GM18951 (cell line): ENCODE data around the gene SLAMF8.

Experiments
- POLR2A ChIP-seq: IDR thresholded peaks from 4 replicates; pipeline ENCODE4 v1.6.1; 2011; ENCODE audit warnings: mild to moderate bottlenecking; ENCODE audit not compliant: insufficient read length, insufficient read depth; ENCODE audit errors: extremely low read depth
- in situ Hi-C: fragments of 300-500 bp; cut with MboI; formaldehyde crosslinking; loops from one replicate; pipeline ENCODE4 v1.12.0; 2022; ENCODE audit warnings: low sequenced_read_pairs, mixed read lengths, inconsistent platforms; ENCODE audit not compliant: unreplicated experiment

SLAMF8 gene

DNA sequence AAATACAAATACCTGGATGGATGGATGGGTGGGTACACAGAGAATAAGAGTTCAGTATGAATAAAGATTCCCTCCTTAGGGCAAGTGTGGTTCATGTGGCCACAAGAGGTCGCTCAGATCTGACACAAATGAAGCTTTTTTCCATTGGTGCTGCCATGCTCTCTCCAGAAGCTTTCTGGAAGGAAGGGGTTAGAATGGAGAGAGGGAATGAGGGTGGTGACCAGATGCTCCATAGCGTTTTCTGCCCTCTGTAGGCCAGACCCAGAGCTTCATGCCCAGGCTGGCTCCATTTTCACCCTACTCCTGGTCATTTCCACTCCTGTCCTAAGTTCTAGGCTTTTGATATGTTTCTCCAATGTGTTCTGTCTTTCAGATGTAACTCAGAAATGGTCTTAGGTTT, 27.8 kb upstream of the SLAMF8 start:
- in situ Hi-C loops: loop anchor here (5.0 kb wide), 1 partner anchor 93 kb away; no protein-coding TSS in a partner anchor
- no peak for TF ChIP-seq POLR2A

- in situ Hi-C loops: loop anchor here (5.0 kb wide), 1 partner anchor 93 kb away; no protein-coding TSS in a partner anchor
These were observed 27.2 kb upstream of the SLAMF8 start for GRCh38 chr1:159799446-159799985.

GRCh38 chr1:159800177-159800930, 26.3 kb upstream of the SLAMF8 start:
- no peak for TF ChIP-seq POLR2A
- in situ Hi-C loops: no loop called here

More at GRCh38 chr1:159799446-159799985, 27.2 kb upstream of the SLAMF8 start:
- TF ChIP-seq POLR2A: no peak

DNA sequence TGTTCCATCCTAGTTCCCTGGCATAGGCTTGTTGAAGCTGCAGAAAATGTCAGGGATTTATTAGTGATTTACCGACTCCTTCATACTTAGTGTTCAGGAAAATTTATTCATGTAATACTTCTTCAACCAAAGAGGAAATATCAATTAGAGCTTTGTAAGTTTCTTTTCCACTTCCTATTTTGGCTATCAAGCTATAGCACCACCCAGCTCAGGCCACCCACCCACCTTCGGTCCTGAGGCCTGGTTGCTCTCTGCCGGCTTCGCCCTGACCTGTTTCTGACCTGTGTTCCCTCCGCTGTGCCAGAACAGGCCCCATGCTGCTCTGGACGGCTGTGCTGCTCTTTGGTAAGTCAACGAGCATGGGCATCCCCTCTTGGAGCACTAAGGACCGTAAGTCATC, 24.6 kb upstream of the SLAMF8 start, which contains the start of gene FCRL6:
FCRL6 (plus strand) TSS at position 250 of the 400 bp plus-strand sequence; CDS start at position 315, 65 bp downstream.
- no peak for TF ChIP-seq POLR2A
- in situ Hi-C loops: no loop called here

DNA sequence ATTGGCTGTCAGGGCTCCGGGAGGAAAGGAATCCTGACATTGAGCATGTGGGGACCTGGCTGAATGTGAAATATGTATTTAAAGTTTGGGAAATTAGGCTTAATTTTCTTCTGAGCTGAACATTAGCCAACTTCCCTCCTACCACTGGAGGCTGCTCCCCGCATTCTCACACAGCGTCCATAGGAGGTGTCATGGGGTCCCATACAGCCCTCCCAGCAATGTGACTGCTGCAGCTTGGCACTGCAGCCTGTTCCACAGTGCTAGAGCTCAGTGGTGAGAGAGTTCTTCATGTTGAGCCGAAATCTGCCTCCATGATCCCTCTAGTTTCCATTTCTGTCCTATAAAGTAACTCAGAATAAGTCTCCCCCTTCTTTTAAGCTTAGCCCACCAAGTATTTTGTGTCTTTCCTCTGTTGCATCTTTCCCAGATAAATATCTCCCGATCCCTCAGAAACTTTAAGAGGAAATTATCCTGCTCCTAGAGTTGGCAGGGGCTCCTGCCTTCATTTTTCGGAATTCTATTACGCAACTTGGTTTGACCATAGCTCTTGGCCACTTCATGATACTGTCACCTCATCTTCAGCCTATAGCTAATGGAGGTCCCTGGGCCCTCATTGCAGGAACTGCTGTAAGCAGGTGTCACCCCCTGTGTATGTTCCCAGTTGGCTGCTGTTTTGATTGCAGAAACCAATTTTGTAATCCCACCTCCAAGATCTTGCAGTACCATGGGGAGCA, 22.6 kb upstream of the SLAMF8 start:
- no peak for TF ChIP-seq POLR2A
- in situ Hi-C loops: no loop called here

DNA sequence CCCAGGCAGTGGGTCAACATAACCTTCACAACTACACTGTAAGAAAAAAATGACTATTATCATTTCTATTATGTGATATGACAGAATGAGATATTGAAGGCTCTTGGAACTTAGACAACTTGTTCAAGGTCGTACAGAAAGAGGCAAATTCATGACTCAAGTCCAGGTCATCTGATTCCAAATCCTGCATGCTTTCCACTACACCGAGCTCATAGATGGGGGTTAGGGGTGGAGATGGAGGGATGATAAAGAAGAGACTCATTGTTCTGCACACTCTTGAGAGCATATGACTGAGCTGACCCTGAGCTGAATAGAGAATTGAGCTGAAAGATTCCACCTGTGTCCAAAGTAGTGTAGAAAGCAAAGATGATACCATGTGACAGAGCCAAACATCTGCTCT, 21.7 kb upstream of the SLAMF8 start:
- no peak for TF ChIP-seq POLR2A
- in situ Hi-C loops: no loop called here

GRCh38 chr1:159815926-159816325, 10.7 kb upstream of the SLAMF8 start:
- in situ Hi-C loops: no loop called here
- no peak for TF ChIP-seq POLR2A

DNA sequence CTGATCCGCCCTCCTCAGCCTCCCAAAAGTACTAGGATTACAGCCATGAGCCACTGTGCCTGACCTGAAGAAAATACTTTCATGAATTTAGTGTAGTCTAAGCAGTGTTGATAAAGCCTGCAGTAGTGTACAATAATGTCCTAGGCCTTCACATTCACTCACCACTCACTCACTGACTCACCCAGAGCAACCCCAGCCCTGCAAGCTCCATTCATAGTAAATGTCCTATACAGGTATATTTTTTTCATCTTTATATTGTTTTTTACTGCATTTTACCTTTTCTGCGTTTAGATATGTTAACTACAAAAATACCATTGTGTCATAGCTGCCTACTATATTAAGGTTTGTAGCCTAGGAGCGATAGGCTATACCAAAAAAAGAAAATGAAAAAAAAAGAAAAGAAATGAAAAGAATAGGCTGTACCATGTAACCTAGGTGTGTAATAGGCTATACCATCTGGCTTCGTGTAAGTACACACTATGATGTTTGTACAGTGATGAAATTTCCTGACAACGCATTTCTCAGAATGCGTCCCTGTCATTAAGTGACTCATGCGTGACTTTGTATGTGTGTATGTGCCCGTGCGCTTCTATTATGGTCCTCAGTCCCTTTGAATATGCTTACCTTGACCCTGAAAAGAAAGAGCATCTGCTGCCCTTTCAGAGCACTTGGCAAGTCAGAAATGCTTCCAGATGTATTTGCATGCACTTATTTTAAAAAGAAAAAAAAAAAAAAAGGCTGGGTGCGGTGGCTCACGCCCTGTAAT, 9.2 kb upstream of the SLAMF8 start:
- TF ChIP-seq POLR2A: no peak
- in situ Hi-C loops: no loop called here

- TF ChIP-seq POLR2A: no peak
- in situ Hi-C loops: no loop called here
These were observed 5.4 kb upstream of the SLAMF8 start for GRCh38 chr1:159821171-159821867.

- in situ Hi-C loops: no loop called here
- no peak for TF ChIP-seq POLR2A
These were observed 3.3 kb upstream of the SLAMF8 start for GRCh38 chr1:159823406-159823805.

- TF ChIP-seq POLR2A: no peak
- in situ Hi-C loops: no loop called here
These were observed 1.1 kb upstream of the SLAMF8 start for GRCh38 chr1:159825564-159825963.

GRCh38 chr1:159827102-159827490, 423 bp downstream of the SLAMF8 start:
- in situ Hi-C loops: no loop called here
- TF ChIP-seq POLR2A: no peak

GRCh38 chr1:159827549-159827948, 876 bp downstream of the SLAMF8 start:
- no peak for TF ChIP-seq POLR2A
- in situ Hi-C loops: no loop called here

- no peak for TF ChIP-seq POLR2A
- in situ Hi-C loops: no loop called here
These were observed 1.5 kb downstream of the SLAMF8 start for GRCh38 chr1:159828176-159828575.
